CD4-positive, alpha-beta T cell (primary cell): Measurements from ENCODE around the gene FKBP2. TPM values are rescaled to one million over a fixed set of nuclear protein-coding genes. Genes with fewer than 3 reads are reported as not detected.

Experiments
- ATAC-seq: fragments of 200-7000 bp; cut with Tn5 transposase; one replicate; pipeline ENCODE4 v1.10.0; 2022; ENCODE audit warnings: mild to moderate bottlenecking; ENCODE audit not compliant: poor library complexity
- CTCF ChIA-PET: fragments of 350-600 bp; sonication (Branson Sonifier 250); formaldehyde crosslinking; loops from one replicate; lab custom pipeline; 2021; ENCODE audit warnings: antibody characterized with exemption, inconsistent platforms; lab: Charles Lee
- POLR2A ChIA-PET: fragments of 350-600 bp; sonication (Branson Sonifier 250); formaldehyde crosslinking; loops from one replicate; lab custom pipeline; 2021; ENCODE audit warnings: antibody characterized with exemption, inconsistent platforms; lab: Charles Lee
- DNase-seq, 14 experiments: peaks; one replicate each; pipeline ENCODE4 v3.0.0-alpha.2; 2013 to 2020; ENCODE audit warnings: mixed read lengths in 2 of 14
- H3K27ac ChIP-seq, 2 donors: one replicate each; pipeline versions ENCODE4 v1.5.1 to v1.7.0; 2013; ENCODE audit warnings: low read length in 2 of 2, low read depth in 1 of 2, mild to moderate bottlenecking in 1 of 2
- H3K27me3 ChIP-seq, 2 experiments: 1 replicate in 1 of 2; 2 replicates in 1 of 2; pipeline versions ENCODE4 v1.6.1 to v1.7.0; 2013; ENCODE audit warnings: low read length in 2 of 2, control low read depth in 1 of 2, mild to moderate bottlenecking in 1 of 2, moderate library complexity in 1 of 2; ENCODE audit not compliant: insufficient read depth in 2 of 2, control insufficient read depth in 1 of 2
- H3K36me3 ChIP-seq: one replicate; pipeline ENCODE4 v1.6.1; 2013; ENCODE audit warnings: low read length, control low read depth; ENCODE audit not compliant: insufficient read depth
- H3K4me1 ChIP-seq: one replicate; pipeline ENCODE4 v1.6.1; 2013; ENCODE audit warnings: low read length, control low read depth; ENCODE audit not compliant: insufficient read depth
- H3K4me3 ChIP-seq: one replicate; pipeline ENCODE4 v1.5.1; 2013; ENCODE audit warnings: mild to moderate bottlenecking, low read length, moderate library complexity
- H3K9me3 ChIP-seq, 2 experiments: 1 replicate in 1 of 2; 2 replicates in 1 of 2; pipeline versions ENCODE4 v1.6.1 to v1.7.0; 2013; ENCODE audit warnings: low read length in 2 of 2, mild to moderate bottlenecking in 2 of 2, control low read depth in 1 of 2, moderate library complexity in 1 of 2; ENCODE audit not compliant: control insufficient read depth in 1 of 2, insufficient read depth in 1 of 2
- H3K27ac Mint-ChIP-seq: one replicate; pipeline ENCODE4 v1.8.0; 2020; ENCODE audit warnings: mixed read lengths
- H3K27me3 Mint-ChIP-seq: one replicate; pipeline ENCODE4 v1.8.0; 2021; ENCODE audit warnings: mixed read lengths
- H3K36me3 Mint-ChIP-seq: one replicate; pipeline ENCODE4 v1.8.0; 2021; ENCODE audit warnings: low read depth, mixed read lengths
- H3K4me1 Mint-ChIP-seq: one replicate; pipeline ENCODE4 v1.8.0; 2021; ENCODE audit warnings: low read depth, mixed read lengths
- H3K4me3 Mint-ChIP-seq: one replicate; pipeline ENCODE4 v1.8.0; 2020; ENCODE audit warnings: mild to moderate bottlenecking, mixed read lengths
- H3K9me3 Mint-ChIP-seq: one replicate; pipeline ENCODE4 v1.8.0; 2020; ENCODE audit warnings: mixed read lengths
- intact Hi-C, 2 experiments: fragments of 100-400 bp; cut with DNase I in 1 of 2; cut with micrococcal nuclease in 1 of 2; formaldehyde crosslinking; loops; one replicate each; pipeline versions ENCODE4 v1.15.1 to v1.9.0; 2023 to 2025; cut with DNase I, micrococcal nuclease
- total RNA-seq, 174 experiments: library from RNA in 2 of 174; stranded (reverse) in 2 of 174; gene quantifications; one replicate each; pipeline ENCODE4 v1.2.3 and lab custom pipeline; 2021 to 2026
- TF ChIP-seq, protein P1 (sequence below): fragments of 200-600 bp; IDR thresholded peaks from one replicate; pipeline ENCODE4 v1.8.0; 2022; ENCODE audit warnings: antibody characterized with exemption, mild to moderate bottlenecking

FKBP2 gene
- total RNA-seq, 2 experiments from 2014 or later = 11.2 to 14.6 TPM

GRCh38 chr11:64238076-64238475, 2.8 kb upstream of the FKBP2 start:
- CTCF ChIA-PET = interaction anchor here (2.6 kb wide), 1 partner anchor 34 kb away, joined by 7 read pairs; no protein-coding TSS in a partner anchor
- intact Hi-C loops = no loop called here
- POLR2A ChIA-PET = no interaction called here
- Mint-ChIP-seq H3K27me3 (no peaks in the 10 kb centered on the region), H3K4me1 (peaks cover 39% of the 10 kb centered on the region), H3K27ac (peak overlapping the region; percentile 100), H3K36me3 (peaks cover 30% of the 10 kb centered on the region), H3K9me3 (no peaks in the 10 kb centered on the region), H3K4me3 (peak overlapping the region; percentile 54)
- Histone ChIP-seq H3K36me3 (peaks cover 12% of the 10 kb centered on the region), H3K27ac (peak overlapping the region in 1 of 2 donors; percentile 7), H3K4me1 (peaks cover 61% of the 10 kb centered on the region), H3K4me3 (no peak overlapping the region), H3K27me3 (no peaks in the 10 kb centered on the region), H3K9me3 (no peaks in the 10 kb centered on the region)
- TF ChIP-seq, protein P1, sequence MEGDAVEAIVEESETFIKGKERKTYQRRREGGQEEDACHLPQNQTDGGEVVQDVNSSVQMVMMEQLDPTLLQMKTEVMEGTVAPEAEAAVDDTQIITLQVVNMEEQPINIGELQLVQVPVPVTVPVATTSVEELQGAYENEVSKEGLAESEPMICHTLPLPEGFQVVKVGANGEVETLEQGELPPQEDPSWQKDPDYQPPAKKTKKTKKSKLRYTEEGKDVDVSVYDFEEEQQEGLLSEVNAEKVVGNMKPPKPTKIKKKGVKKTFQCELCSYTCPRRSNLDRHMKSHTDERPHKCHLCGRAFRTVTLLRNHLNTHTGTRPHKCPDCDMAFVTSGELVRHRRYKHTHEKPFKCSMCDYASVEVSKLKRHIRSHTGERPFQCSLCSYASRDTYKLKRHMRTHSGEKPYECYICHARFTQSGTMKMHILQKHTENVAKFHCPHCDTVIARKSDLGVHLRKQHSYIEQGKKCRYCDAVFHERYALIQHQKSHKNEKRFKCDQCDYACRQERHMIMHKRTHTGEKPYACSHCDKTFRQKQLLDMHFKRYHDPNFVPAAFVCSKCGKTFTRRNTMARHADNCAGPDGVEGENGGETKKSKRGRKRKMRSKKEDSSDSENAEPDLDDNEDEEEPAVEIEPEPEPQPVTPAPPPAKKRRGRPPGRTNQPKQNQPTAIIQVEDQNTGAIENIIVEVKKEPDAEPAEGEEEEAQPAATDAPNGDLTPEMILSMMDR = no peak
- DNase-seq = peak in 1 of 14 experiments; percentile 2
- no peak for ATAC-seq

GRCh38 chr11:64238999-64239398, 1.9 kb upstream of the FKBP2 start:
- H3K9me3 ChIP-seq = no peaks in the 10 kb centered on the region
- peaks cover 19% of the 10 kb centered on the region for H3K36me3 ChIP-seq
- POLR2A ChIA-PET = interaction anchor here (0.6 to 5.5 kb wide), 4 partner anchors 9 to 572 kb away, joined by 3 to 69 read pairs (median 4); partner anchors contain the start of genes DNAJC4, PRDX5 and TRMT112
- H3K27ac ChIP-seq = peak overlapping the region; percentile 7 to 29
- DNase-seq (peak in 1 of 14 experiments; percentile 34), ATAC-seq (no peak)
- no peaks in the 10 kb centered on the region for H3K9me3 Mint-ChIP-seq
- peaks cover 39% of the 10 kb centered on the region for H3K4me1 Mint-ChIP-seq
- H3K27me3 ChIP-seq = no peaks in the 10 kb centered on the region
- H3K27me3 Mint-ChIP-seq = no peaks in the 10 kb centered on the region
- TF ChIP-seq, protein P1 = no peak
- H3K4me3 Mint-ChIP-seq = peak overlapping the region; percentile 51
- peak overlapping the region; percentile 100 for H3K27ac Mint-ChIP-seq
- intact Hi-C loops = no loop called here
- H3K4me1 ChIP-seq = peaks cover 59% of the 10 kb centered on the region
- no peak overlapping the region for H3K4me3 ChIP-seq
- peaks cover 36% of the 10 kb centered on the region for H3K36me3 Mint-ChIP-seq
- CTCF ChIA-PET = interaction anchor here (1.2 kb wide), 1 partner anchor 66 kb away, joined by 3 read pairs; no protein-coding TSS in a partner anchor

DNA sequence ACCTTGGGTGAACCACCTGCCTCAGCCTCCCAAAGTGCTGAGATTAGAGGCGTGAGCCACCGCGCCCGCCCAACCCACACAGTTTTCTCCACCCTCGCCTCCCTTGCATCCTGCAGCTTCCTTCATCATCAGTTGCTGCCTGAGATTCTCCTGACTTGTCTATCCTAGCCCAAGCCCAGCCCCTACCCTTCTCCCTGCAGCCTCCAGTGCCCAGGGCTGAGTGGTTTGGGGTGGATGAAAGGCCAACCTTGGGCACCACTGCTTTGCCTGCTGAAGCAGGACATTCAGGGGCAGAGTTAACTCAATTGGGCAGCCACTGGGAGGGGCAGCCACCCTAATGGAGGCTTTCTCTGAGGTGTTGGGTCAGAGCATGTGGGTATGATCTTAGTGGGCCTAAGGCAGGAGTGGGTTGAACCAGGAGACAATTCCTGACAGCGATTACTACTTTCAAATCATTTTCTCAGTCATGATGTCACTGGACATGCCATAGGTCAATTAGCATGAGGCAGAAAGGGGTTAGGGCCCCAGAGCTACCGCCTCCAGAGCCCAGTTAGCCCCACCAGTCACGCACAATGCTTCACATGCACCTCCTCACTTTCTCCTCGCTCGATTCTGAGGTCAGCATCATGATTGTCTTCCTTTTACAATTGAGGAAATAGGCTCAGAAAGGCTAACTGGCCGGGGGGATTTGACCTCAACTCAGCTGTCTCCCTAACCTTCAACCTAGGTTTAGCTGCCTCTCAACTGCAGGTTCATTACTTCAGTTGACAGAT, 1.0 kb upstream of the FKBP2 start:
- CTCF ChIA-PET = interaction anchor here (1.0 to 1.9 kb wide), 4 partner anchors 8 to 102 kb away, joined by 3 to 10 read pairs (median 3); partner anchors contain the start of gene PLCB3
- H3K27ac Mint-ChIP-seq = peak overlapping the region; percentile 100

More for the DNA sequence above, 1.0 kb upstream of the FKBP2 start:
- Histone ChIP-seq H3K9me3 (no peaks in the 10 kb centered on the region), H3K36me3 (peaks cover 22% of the 10 kb centered on the region), H3K27me3 (no peaks in the 10 kb centered on the region), H3K4me1 (peaks cover 59% of the 10 kb centered on the region), H3K4me3 (peak overlapping the region; percentile 80), H3K27ac (peak overlapping the region; percentile 97 to 100)
- Mint-ChIP-seq H3K9me3 (no peaks in the 10 kb centered on the region), H3K4me3 (peak overlapping the region; percentile 98), H3K27me3 (no peaks in the 10 kb centered on the region), H3K36me3 (peaks cover 36% of the 10 kb centered on the region), H3K4me1 (peaks cover 39% of the 10 kb centered on the region)
- ATAC-seq = no peak
- intact Hi-C loops = loop anchor here (2.0 to 5.0 kb wide), 4 partner anchors 13 to 65 kb away; partner anchors contain the start of genes FERMT3 (in 2 of the 2), BAD (in 1 of the 2), ESRRA (in 1 of the 2) and GPR137 (in 1 of the 2)
- TF ChIP-seq, protein P1 = no peak
- POLR2A ChIA-PET = interaction anchor here (0.6 to 5.5 kb wide), 6 partner anchors 10 to 78 kb away, joined by 3 to 69 read pairs (median 15); partner anchors contain the start of genes DNAJC4, FERMT3, PRDX5 and STIP1
- peak in 3 of 14 experiments; percentile 40 to 81 (median 69) for DNase-seq
